GM21447 (cell line): ENCODE measurements around the gene SLC35F3.
"Not testable (repeated sequence)": the region's sequence is repeated elsewhere in the genome, so short reads cannot be mapped to it uniquely, and the experiment has no call there.

ENCODE experiments used
- ATAC-seq: cut with Tn5 transposase; IDR thresholded peaks from one replicate; pipeline ENCODE4 v1.9.1; 2021; ENCODE audit not compliant: unreplicated experiment

The SLC35F3 gene

DNA sequence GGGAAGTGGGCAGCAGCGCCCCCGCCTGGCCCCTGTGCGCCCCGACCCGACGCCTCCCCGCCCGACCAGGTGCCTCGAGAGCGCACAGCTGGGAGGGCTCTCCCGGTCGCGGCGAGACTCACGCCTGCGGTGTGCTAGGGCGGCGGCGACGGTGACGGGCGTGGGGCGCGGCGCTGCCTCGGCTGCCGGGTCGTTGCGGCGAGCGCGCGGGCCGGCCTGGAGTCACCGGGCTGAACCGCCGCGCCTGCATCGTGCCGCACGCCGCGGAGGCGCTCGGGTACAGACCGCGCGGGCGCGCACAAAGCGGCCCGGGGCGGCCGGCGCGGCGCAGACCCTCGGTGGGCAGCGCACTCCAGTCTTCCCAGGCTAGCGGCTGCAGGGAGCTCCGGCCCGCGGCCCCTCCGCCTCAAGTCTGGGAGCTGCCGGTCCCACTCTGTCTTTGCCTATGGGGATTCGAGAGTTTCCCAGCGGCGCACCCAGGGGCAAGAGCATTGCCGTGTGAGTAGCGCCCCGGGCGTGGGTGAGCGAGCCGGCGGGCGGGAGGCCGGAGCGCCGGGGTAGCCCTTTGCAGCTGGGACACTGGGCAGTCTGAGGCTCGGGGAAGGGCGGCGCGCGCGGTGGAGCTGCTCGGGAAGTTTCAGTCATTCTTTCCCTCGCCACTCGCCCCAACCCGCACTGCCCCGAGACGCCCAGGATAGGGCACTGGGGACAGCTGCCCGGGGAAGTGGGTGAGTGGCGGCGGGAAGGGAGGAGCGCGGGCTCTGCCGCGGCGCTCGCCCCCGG lies at the start of gene SLC35F3:
Gene SLC35F3, plus strand, starts transcription at position 44 of the 783 bp plus-strand sequence.
- no peak for ATAC-seq

DNA sequence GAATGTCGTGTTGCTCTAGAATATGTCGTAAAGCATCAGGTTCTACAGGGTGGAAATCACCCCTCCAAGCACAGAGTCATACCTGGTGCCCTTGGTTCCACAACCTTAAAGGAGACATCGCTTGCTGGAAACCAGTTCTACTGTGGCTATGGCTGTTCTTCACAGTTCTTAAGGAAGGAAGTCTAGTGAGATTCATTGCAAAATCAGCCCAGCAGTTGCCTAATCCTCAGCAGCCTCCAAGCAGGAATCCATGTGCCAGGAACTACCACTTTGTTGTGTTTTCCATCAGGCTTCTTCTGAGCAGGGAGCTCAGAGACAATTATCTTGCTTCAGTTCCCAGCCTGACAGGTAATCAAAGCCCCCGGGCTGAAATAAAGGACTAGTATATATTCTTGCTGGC lies 45.0 kb upstream of the SLC35F3 start:
- ATAC-seq, result no peak

DNA sequence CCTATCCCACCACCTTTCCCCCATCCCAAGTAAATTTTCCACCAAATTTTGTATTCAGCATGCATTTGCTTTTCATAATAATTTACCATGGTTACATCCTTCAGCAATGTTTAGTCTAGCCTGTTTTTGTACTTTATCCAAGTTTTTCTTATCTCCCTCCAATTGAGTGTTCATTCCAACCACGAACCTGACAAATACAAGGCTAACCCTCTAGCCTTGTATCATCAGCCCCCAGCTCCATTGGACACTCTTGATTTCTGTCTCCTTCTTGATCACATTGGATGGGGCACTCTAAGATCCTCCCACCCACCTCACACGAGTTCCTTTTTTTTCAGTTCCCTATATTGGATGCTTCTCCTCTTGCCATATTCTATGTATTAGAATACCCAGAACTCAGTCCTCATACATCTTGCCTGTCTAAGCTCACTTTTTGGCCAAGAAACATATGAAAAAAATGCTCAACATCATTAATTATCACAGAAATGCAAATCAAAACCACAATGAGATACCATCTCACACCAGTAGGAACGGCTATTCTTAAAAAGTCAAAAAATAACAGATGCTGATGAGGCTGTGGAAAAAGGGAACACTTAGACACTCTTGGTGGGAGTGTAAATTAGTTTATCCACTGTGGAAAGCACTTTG lies 40.5 kb upstream of the SLC35F3 start:
- no peak for ATAC-seq

GRCh38 chr1:233864578-233864977 lies 39.9 kb upstream of the SLC35F3 start:
- no peak for ATAC-seq

GRCh38 chr1:233865216-233865615 lies 39.3 kb upstream of the SLC35F3 start:
- ATAC-seq, result no peak

DNA sequence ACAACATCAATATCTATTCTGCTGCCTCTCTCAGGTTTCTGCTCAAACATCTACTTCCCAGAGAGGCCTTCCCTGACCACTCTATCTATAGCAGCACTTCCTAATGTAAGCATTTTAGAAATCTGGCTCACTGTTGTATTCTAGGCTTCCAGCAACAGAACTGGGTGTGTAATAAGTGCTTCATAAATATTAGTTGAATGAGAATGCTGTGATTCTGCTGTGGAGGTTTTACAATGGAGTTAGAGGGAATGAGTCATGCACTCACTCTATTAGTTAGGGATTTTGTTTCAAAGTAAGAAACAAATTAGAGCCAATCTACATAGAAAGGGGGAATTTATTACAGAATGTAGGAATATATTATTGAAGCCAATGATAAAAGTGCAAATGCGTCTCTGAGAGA lies 38.6 kb upstream of the SLC35F3 start:
- ATAC-seq, result no peak

- ATAC-seq, result no peak
These were observed 37.4 kb upstream of the SLC35F3 start for GRCh38 chr1:233867028-233867427.

DNA sequence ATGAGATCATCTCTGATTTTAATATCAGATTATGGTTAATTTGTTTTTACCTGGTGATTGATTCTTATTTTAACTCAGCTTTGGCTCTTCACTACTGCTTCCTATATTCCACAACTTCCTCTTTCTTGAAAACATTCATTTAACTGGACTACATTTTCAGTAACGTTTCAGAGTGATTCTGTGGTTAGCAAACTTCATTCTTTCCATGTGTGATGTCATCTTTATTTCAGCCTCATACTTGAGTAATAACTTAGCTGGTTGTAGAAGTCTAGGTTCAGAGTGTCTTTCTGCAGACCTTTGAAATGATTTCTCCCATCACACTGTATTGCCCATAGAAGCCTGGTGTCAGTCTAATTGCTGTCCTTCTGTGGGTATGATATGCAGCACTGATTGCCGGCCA lies 36.0 kb upstream of the SLC35F3 start:
- ATAC-seq, result no peak

- no peak for ATAC-seq
These were observed 34.8 kb upstream of the SLC35F3 start for GRCh38 chr1:233869680-233870079.

GRCh38 chr1:233873666-233874065 lies 30.8 kb upstream of the SLC35F3 start:
- ATAC-seq, result no peak

DNA sequence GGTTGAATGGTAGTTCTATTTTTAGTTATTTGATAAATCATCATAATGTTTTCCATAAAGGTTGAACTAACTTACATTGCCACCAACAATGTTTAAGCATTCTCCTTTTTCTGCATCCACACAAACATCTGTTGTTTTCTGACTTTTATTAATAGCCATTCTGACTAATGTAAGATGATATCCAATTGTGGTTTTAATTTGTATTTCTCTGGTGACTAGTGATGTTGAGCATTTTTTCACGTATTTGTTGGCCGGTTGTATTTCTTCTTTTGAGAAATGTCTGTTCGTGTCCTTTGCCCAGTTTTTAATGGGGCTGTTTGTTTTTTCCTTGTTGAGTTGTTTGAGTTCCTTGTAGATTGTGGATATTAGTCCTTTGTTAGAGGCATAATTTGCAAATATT lies 24.6 kb upstream of the SLC35F3 start:
- no peak for ATAC-seq

DNA sequence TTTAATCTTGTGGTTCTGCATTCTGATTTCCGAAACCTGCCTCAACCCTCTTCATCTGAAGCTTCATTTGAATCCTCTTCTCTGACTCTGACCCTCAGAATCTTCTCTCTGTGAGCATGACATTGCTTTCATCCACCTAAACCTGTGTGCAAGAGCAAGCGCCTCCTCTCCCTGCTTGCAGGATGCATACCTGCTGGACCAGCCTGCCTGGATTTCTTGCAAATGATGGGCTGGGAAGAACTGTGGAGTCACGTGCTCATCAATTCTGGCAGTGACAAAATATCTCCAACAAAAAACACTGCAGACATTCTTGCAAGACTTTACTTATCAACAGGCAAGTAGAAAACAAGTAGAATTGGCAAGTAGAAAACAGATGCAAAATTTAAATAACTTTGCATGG lies 20.8 kb upstream of the SLC35F3 start:
- no peak for ATAC-seq

DNA sequence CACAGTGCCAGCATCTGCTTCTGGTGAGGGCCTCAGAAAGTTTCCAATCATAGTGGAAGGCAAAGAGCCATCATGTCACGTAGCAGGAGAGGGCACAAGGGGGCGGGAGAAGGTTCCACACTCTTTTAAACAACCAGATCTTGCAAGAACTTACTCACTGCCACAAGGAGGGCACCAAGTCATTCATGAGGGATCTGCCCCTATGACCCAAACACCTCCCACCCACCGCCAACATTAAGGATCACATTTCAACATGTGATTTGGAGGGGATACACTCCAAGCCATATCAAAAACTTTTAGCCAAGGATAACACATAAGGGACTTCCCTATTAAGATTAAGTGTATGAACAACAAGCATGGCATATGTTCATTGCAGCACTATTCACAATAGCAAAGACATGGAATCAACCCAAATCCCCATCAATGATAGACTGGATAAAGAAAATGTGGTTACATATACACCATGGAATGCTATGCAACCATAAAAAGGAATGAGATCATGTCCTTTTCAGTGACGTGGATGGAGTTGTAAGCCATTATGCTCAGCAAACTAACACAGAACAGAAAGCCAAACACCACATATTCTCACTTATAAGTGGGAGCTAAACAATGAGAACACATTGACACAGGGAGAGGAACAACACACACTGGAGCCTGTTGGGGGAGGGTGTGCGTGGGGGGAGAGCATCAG lies 19.9 kb upstream of the SLC35F3 start:
- no peak for ATAC-seq

GRCh38 chr1:233885196-233885920 lies 19.1 kb upstream of the SLC35F3 start:
- ATAC-seq, result no peak

DNA sequence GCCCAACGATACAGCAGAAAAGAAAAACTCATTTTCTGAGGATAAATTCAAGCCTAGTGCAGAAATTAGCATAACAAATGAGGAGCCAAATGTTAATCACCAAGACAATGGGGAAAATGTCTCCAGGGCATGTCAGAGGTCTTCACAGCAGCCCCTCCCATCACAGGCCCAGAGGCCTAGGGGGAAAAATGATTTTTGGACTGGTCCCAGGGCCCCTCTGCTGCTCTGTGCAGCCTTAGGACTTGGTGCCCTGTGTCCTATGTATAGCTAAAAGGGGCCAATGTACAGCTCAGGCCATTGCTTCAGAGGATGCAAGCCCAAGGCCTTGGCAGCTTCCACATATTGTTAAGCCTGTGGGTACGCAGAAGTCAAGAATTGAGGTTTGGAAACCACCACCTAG lies 13.3 kb upstream of the SLC35F3 start:
- ATAC-seq, result not testable (repeated sequence)

GRCh38 chr1:233897325-233898162 lies 6.9 kb upstream of the SLC35F3 start:
- ATAC-seq, result peak; percentile 100

- no peak for ATAC-seq
These were observed 3.0 kb upstream of the SLC35F3 start for GRCh38 chr1:233901495-233901894.

- no peak for ATAC-seq
These were observed 1.1 kb downstream of the SLC35F3 start for GRCh38 chr1:233905416-233906051.

- ATAC-seq, result no peak
These were observed 2.7 kb downstream of the SLC35F3 start for GRCh38 chr1:233907151-233907550.

GRCh38 chr1:233908092-233908491 lies 3.6 kb downstream of the SLC35F3 start:
- ATAC-seq, result no peak
